GM21423 (cell line): ENCODE results near the gene FYN.
A peak's percentile ranks its signal among the peaks of the same experiment; 100 is the strongest.

Experiments used
- ATAC-seq: cut with Tn5 transposase; IDR thresholded peaks from one replicate; pipeline ENCODE4 v1.9.1; 2021; ENCODE audit warnings: mild to moderate bottlenecking, moderate library complexity; ENCODE audit not compliant: unreplicated experiment

Gene FYN

DNA sequence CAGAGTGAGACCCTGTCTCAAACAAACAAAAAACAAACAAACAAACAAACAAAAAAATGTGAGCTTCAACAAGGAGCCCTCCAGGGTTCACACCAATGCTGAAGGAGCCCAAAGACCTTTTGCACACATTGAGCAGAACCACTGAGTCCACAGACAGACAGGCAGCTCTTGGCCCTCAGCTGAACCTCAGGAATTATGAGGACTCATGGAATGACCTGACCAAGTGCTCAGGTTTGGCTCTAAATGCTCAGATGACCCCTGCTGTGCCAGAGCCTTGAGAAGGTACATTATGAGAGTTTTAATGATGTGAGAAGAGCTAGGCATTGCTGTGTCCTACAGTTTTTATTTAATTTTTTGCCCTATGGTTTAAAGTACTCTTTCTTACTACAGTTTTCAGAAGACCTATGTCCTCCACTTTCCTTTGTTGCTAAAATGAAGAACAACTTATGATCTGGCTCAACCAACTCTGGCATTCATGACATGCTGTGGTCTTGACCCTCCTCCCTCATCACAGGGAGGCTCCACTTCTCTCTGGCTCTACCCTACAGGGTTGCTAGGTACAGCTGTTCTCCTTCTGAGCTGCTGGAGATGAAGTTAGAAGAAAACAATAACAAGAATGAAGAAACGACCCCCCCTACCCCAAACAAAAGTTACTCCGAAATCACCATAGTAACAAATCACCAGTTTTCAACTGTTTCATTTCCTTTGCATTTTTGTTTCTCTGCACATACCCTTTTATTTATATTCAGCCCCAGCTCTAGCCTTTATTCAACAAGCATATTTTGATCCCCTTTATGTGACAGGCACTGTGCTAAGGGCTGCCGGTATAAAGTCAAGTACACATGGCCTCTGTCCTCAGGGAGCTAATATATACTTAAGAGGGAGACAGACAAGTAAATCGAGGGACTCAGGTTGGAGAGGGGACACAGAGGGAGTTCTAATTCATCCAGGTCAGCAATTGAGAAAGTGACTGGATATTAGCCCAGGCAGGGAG, 138.9 kb downstream of the FYN start:
- no peak for ATAC-seq

DNA sequence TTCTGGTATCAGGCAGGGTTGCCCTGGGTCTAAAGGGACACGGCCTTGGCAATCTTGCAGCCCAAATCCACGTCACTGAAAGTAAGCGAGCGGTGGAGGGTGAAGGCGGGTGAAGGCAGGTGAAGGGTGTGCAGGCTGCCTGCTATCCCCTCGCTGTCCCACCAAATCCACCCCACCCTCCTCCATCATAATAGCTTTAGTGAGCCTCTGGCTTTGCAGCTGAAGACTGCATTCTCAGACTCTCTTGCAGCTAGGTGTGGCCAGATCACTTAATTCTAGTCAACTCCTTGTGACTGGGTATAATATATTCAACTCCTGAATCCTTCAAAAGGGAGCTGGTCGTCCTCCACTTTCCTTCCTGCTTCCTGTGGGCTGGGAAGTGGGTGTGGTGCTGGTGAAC, 140.9 kb downstream of the FYN start:
- no peak for ATAC-seq

DNA sequence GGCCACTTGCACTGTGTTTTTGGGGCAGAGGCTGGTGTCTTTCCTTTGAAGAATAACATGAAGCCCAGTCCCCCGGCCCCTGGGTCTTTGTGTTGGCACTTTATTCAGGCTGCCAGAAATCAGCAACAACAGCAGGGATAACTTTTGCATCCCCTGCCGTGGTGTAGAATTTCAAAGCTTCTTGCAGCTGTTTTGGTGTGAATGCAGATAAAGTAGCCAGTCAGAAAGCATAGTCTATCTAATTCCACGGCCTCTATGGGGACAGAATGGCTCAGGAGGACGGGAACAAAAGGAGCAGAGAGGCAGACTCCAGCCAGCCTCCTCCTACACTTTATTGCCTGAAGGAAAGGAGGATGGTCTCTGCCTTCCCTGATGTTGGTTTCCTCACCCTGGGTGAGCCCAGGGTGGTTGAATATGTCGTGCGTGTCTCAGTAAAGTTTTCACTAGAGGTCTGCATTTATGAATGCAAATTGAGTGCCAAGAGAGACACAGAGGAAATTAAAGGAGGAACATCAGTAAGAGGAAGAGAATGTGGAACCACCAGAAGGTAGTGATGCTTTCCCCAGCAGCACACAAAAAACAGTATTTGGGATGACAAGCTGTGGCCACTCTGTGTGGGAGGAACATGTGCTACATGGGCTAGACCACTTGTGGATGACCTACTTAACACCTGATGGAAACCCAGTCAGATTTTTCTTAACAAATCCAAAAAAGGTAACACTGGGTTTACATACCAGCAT, 141.6 kb downstream of the FYN start:
- ATAC-seq = no peak

DNA sequence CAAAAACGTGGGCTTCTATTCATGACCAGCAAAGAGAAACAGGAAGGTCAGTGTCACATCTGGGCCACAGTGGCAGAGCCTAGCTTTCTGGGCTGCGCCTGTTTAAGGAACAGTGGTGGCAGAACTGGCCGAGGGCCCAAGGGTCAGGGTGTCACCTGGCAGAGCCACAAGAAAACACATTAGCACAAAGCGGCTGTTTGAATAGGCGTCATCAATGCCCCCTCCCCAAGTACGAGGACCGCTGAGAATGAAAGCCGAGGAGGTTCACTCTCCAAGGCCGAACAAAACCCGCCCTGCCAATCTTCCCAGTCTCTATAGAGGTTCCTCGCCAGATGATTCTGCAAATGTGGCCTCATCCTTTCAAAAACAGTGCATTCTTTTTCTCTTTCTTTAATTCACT, 142.4 kb downstream of the FYN start:
- ATAC-seq = no peak

DNA sequence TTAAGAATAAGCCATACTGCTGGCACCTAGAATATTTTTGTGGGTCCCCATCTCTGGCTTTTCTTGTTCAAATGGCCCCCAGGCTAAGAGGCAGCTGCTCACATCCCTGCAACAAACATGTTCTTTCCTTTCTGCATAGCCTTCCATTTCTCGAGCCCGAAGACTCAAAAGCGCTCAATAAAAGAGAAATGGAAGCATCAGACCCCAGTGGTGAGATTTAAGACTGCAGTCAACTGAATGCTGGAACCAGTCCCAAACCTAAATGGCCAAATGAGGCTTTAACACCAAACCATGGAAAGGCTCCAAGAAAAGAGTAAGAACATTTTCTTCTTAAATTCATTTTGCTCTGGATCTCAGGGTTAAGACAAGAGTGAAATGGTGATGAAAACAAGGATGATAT, 145.4 kb downstream of the FYN start:
- ATAC-seq = no peak

DNA sequence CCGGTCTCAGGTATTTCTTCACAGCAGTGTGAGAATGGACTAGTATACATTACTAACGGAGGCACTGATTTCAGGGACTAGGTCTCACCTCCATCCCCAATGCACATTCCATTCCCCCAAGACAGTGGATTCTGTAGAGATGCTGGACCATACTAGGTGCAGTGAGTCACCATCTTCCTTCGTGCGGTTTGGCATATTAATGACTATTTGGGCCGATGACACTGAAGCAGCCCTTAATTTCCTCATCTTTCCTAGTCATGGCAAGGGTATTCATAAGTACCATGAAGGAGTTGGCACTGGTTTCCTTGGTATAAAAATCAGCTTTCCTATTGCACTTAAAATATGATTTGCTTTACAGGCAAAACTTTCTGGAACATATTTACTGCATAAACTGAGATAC, 146.2 kb downstream of the FYN start:
- no peak for ATAC-seq

DNA sequence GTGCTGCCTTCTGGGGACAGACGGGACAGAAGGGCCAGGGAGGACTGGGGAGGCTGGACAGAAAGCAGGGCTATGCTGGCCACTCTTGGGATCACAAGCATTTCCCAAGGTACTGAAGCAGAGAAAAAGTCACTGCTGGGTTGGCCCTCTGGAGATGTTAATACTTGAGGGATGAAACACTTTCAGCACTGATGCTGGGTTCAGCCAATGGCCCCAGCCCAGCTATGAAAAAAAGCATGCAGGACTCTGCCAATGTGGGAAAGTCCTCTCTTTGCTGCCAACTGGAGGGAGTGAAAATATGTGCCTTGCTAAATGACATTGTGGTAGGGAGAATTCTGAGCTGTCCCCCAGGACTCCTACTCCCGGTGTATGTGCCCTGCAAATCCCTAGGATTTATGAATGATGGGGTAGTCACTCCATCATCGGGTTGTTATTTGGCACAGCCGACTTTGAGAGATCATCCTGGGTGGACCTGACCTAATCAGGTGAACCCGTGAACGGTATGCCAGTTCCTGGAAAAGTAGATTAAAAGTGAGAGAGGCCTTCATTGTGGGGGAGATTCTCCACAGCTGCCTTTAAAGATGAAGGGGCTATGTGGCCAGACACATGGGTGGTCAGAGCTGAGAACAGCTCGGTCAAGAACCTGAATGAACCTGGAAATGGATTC, 147.7 kb downstream of the FYN start:
- ATAC-seq = no peak

DNA sequence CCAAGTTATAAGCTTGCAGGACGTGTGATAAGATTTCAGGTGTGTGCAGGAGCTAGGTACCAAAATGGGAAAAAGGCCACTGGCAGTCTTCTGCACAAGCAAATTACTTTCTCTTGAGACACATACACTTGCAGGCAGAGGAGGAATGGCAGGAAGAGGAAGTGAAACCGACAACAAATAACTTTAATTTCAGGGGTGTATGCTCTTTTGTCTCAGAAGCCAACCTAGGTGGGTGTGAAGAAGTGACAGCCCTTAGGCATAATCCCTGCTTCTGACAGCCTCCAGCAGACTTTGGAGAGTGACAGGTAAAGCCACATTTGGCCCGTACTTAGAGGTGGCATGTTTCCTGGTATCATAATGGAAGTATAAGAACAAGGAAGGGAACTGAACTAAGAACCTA, 148.7 kb downstream of the FYN start:
- ATAC-seq = peak; percentile 99

DNA sequence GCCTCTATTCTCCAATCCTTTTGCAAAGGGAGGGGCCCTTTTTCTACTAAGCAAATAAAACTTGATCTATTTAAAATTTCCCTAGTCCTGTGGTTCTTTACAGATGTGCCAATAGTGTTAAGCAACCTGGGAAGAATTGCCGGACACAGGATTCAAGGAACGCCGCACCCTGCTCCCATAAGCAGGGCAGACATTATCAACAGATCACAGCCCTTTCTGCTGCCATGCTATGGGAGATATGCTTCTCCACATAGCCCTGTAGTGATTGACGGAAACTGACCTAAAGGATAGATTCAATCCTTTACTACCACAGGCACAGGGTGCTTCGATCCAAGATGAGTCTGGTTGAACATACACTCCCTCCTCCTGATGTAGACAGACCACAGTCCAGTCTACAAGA, 149.2 kb downstream of the FYN start:
- peak; percentile 19 for ATAC-seq

DNA sequence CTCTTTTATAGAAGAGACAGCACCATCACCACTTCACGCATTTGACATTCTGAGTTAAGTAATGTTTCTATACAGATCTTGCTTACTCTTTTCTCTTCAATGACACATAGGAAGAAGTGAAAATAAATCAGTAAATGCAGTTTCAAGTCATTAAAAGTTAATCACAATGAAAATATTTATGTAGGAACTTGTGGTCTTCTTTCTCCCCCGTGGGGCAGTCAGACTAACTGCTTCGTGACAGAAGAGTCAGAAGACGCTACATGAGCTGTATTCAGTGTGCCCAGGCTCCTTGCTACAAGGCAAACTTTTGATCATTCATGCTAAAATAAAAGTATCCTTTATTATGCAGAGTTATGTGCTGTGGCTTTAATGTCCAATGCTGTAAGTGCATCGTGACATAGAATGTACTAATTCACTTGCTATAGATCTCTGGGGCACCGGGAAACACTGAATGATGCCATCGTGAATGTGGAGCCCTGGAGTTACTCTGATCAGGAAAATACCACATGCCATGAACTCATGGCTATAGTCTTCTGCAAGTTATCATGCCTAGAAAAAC, 149.8 kb downstream of the FYN start:
- no peak for ATAC-seq

DNA sequence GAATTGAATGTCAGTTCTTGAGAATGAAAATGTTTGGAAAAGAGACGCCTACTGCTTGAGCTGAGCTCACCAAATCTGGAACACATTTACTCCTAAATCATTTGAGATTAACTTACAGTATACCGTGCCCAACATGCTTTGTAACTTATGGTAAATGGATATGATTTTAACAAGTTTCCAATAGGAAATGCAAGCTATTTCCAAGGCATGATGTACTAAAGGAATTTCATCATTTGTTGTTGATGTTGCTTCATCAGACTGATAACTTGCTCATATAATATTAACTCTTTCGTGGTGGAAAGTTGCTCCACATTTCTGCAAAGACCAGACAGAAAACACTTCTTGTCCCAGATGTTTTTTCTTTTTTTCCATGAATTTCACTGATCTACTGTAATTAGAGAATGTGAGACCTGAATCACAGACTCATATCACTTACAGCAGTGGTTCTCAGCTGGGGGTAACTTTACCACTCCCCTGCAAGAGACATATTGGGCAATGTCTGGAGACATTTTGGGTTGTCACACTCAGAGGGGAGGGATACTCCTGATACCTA, 151.0 kb downstream of the FYN start:
- ATAC-seq = no peak

DNA sequence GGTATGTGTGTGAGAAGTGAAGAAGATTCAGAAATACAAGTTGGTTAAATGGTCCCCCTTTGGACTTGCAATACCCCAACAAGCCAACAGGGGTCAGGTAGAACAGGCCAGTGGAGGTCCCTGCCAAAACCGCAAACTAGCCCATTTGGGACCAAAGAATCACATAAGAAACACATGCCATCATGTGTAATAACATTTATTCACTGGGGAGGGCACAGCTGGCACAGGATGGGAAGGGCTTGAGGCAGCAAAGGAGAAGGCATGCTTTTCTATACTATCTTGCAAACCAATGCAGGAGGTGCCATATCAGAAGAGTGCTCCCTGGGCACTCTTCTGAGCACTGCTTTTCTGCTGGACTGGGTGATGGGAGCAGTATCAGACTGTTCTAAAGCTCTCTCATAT, 151.5 kb downstream of the FYN start:
- ATAC-seq = no peak

DNA sequence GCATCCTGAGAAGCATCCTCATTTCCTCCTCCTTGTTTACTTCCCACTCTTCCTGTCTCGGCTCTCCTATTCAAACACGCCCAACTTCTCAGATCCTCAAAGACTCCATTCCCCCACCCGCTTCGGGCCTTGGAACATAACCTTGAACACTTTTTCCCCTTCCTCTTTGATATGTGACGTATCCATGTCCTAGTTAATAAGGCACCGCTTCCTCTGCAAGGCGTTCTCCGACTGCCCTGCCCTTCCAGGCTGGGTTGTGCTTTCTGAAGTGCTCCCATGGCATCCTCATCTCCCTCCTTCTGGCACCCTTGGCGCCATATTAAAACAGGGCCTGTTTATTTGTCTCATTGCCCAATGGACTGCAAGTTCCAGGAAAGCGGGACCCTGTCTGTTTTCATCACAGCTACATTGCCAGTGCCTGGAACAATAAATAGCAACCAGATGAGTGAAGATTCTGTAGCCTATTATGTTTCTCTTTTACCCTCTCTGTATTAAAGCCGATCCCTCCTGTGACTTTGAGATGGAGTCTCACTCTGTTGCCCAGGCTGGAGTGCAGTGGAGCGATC, 152.2 kb downstream of the FYN start:
- ATAC-seq = no peak

DNA sequence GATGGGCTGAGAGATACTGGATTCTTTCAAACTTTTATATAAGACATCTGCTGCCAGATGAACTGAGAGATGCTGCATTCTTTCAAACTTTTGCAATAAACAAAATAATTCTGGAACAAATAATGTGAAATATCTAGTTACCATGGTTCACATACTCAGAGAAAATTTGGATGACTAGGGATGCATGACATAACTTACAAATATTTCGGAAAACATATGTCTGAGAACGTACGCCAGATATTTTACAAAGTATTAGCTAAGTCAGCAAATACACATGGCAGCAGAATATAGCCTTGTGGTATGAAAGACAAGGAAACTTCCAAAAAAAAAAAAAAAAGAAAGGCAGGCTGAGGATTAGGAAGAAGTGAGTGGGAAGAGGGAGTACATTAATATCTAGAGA, 154.3 kb downstream of the FYN start:
- ATAC-seq = no peak

DNA sequence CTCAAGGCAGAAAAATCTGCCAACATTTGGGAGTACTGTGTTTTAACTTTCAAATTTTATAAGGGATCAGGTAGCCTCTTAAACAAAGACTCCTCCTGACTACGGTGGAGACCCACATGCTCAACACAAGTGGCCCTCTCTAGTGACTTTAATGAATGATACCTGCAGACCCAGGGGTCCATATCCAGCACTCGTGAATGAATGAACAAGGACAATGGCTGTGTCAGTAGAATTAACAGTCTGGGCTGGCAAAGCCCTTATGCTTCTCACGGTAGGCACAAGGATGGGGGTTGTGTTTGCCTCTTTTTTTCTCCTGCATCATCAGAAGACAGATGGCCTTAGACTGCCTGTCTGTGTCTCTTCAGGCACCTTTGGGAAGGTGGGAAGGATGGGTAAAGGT, 154.9 kb downstream of the FYN start:
- no peak for ATAC-seq

DNA sequence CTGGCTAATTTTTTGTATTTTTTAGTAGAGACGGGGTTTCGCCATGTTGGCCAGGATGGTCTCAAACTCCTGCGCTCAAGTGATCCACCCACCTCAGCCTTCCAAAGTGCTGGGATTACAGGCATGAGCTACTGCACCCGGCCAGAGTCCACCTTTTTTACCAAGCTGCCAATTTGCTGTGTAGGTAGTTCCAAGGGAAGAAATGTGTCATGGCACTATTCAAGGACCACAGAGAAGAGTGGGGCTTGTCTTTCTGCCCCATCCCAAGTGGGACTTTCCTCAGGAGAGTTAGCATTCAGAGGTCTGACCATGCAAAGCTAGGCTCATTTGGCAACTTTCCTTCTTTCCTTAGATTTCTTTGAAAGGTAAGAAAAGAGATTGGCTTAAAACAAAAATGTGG, 155.6 kb downstream of the FYN start:
- ATAC-seq = no peak

DNA sequence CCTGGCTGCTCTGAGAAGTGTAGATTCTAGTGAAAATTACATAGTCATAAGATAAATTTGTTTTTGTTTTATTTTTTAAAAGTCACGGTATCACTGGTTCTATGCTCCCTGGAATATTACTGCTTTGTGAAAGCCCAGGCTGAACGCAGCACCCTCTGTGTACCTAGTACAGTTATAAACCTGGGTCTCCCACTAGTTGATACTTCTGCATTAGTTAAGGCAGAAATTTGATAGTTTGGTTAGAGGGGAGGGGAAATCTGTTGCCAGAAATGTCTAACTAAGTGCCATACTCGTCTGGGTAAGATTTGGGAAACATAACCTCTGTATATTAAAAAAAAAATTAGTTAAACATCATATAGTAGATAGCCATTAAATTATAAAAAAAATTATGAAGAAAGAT, 156.9 kb downstream of the FYN start:
- no peak for ATAC-seq

DNA sequence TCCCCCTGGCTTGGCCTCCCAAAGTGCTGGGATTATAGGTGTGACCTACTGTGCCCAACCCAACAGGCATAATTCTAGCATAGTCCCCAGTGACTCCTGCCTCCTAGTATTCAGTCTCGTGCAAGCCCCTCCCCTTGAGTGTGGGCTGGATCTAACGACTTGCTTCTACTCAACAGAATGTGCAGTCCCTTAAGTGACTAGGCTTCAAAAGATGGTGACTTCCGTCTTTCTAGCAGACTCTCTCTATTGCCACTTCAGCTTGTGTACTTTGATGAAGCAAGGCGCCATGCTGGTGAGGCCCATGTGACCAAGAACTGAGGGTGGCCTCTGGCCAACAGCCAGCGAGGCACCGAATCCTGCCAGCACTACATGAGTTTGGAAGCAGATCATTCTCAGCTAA, 157.9 kb downstream of the FYN start:
- no peak for ATAC-seq

DNA sequence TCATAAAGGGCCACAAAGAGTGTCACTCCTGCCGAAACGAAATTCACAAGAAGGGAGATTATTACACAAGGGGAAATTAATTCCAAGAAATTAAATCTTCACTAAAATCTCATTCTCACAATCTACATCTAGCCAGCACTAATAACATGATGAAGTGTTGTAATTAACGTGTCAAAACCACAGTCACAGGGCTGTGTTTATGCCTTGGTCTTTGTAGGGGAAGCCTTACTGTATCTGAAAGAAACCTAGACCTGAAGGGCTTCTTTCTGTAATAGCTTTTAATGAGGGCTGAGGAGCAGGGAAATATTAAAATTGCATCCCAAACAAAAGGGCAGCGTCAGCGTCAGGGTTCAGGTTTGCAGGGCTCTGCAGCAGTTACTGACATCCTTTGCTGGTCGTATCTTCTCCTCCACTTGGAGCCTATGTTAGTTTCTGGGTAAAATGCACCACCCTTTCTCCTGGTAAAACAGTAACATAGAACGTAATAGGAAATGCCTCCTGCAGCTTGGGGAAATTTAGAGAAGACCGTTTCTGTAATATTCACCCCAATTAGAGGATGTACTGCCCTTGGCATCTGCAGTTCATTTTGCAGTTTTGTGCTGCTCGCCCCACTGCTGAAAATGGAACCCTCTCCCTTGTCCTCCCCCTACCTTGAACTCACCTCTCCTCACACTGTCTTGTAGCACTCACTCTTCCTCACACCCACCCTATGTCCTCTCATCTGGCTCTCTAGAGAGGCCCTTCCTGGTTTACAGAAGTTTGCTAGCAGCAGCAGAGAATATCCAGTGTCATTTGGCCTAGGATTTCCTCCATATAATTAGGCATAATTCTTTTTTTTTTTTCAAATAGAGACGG, 158.6 kb downstream of the FYN start:
- ATAC-seq = no peak

DNA sequence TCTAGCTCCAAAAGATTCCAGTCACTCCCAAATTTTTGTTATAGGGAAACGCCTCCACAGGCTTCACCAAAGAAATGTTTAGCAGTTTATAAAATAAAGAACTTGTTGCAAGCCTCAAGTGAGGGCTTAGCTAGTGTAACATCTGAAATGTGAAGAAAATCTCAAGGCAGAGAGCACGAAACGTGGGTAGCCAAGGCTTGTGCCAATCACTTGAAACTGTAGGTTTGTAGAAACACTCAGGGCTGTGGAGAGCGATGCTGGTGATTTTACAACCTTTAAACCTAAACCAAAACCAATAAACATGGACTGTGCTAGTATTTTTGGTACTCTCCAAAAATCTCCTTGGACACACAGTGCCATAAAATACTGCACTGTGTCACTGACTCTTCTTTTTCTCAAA, 159.4 kb downstream of the FYN start:
- ATAC-seq = no peak
